NAMALWA (cell line): ENCODE data around the gene WRNIP1.

Experiments used
- DNase-seq: peaks from one replicate; pipeline ENCODE4 v3.0.0-alpha.2; 2015; ENCODE audit warnings: low spot score

WRNIP1 gene

DNA sequence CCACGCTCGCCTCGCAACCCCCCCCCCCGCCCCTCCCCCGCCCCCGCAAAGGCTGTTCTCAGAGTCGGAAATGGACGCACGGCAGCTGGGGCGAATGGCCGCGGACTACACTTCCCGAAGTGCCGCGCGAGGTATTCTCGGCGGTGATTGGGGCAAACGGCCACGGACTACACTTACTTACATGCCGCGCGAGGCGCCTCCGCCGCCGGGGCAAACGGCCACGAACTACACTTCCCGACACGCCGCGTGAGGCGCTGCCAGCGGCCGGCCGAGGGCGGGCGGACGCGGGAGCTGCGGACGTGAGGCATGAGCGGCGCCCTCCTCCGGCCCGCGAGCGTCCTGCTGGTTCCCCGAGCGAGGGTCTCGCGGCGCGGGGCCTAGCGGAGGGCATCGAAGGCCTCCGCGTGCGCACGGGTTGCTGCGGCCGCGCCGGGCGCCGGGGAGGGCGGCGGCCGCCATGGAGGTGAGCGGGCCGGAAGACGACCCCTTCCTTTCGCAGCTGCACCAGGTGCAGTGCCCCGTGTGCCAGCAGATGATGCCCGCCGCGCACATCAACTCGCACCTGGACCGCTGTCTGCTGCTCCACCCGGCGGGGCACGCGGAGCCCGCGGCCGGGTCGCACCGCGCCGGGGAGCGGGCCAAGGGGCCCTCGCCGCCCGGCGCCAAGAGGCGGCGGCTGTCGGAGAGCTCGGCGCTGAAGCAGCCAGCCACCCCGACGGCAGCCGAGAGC, at the start of gene WRNIP1:
Gene WRNIP1, plus strand, starts transcription at position 228 of the 730 bp plus-strand sequence. Its CDS starts 230 bp downstream, at position 458.
- DNase-seq: peak; percentile 97

DNA sequence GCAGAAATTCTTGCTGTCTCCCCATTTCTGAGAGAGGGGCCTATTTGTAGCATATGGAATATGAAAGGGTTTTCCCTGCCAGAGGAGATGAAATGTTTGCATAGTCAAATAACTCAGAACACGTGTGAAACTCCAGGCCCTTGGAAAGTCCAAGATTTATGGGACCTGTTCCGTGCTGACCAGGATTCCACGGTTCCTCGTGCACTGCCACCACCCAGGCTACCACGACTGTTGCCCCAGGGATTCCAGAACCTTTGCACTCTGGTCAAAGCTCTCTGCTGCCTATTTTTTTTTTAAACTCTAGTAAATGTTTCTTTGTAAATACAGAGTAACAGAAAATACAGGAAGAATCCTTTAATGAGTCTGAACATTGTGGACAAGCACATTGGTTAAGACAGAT, 49.5 kb upstream of the WRNIP1 start:
- DNase-seq: no peak

DNA sequence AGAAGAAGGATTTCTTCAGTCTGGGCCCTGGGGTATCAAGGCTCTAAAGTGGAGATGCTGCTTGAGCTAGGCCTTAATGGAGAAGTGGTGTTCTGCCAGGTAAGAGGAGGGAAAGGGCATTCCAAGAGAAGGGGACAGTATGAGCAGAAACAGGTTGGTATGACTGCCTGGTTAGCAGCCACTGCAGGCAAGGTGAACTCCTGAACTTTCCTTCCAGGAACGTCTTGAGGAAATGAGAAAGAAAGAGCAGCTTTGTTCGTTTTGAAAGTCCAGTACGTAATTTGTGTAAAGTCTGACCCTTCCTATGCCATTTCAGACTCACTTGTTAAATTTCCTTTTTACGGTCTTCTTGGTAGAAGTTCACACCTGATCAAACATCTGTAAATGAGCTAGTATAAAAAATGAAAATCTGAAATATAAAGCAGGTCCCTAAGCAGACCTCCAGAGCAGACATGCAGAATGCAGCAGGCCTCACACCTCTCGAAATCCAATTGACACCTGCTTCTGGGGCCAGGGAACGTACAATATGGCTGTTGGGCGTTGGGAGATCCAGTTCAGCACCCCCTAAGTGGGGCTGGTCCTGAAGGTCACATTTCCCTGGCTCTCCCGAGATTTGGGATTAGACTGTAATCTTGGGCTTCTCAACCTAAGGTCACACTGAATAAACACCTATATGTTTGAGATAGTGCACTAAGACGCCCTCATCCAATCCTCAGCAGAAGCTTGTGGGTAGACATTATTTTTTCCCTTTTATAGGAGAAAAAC, 48.1 kb upstream of the WRNIP1 start:
- no peak for DNase-seq

DNA sequence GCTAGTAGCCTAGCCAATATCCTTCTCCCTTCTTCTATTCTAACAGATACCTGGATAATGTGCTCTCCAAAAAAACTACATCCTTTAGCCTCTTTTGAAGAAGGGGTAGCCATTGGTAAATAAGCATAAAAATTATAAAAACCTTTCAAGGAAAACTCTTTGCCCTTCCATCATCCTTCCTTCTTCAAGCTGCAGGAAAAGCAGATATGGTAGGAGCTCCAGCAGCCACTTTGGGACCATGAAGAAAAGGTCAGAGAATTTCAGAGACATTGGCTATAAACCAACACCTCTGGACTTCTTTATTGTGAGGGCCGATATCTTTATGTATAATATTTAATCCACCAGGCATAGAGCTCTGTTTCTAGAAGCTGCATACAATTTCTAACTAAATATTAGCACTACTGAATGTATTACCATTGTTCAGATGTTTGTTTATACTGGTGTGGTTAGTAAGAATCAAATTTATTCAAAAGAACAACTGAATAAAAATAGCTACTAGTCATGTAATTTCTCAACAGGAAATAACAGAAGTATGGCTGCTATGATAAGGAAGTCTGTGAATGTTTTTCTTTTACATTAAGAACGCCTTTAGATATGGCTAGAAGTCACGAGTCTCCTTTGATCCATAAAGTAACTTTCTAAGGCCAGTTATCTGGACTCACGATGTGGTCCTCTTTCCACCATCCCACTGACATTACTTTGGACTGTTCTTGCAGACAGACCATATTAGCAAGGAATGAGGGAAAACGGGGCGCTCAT, 46.7 kb upstream of the WRNIP1 start:
- DNase-seq: no peak

GRCh38 chr6:2719093-2719455, 46.1 kb upstream of the WRNIP1 start:
- no peak for DNase-seq

DNA sequence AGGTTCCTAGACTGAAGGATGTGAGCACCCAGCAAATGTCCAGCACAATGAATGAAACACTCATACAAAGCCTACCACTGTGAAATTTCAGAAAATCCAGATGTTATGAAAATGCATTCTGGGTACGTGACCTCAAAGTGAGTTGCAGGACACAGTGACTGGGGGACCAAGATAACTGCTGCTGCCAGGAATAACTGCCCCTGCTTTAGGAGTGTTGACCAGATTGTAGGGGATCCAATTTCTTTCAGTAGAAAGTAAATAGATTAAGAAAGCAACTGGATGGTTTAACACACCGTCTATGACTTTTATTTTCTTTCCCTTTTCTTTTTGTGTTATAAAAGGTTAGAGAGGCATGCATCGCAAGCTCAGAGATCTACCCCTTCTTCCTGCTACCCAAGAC, 44.0 kb upstream of the WRNIP1 start:
- no peak for DNase-seq

- no peak for DNase-seq
Observed at GRCh38 chr6:2725364-2725988, 39.7 kb upstream of the WRNIP1 start.

GRCh38 chr6:2725999-2726567, 39.1 kb upstream of the WRNIP1 start:
- peak; percentile 17 for DNase-seq

DNA sequence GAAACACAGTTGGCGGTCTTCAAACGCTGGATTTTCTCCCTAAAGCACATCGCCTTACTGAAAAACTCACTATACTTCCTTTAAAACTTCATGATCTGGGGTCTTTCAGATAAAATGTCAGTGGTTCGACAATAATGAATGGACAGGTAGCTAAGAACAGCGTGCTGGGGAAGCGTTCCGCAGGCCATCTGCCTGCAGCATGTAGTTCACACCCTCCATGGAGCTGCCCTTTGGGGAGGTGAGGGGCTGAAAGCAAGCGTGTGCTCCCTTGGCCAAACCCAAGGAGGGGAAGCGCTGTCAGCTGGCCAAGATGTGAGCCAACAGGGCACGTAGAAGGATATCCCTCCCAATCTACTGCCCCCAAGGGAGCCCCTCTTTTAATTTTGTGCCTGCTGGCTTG, 35.3 kb upstream of the WRNIP1 start:
- no peak for DNase-seq

DNA sequence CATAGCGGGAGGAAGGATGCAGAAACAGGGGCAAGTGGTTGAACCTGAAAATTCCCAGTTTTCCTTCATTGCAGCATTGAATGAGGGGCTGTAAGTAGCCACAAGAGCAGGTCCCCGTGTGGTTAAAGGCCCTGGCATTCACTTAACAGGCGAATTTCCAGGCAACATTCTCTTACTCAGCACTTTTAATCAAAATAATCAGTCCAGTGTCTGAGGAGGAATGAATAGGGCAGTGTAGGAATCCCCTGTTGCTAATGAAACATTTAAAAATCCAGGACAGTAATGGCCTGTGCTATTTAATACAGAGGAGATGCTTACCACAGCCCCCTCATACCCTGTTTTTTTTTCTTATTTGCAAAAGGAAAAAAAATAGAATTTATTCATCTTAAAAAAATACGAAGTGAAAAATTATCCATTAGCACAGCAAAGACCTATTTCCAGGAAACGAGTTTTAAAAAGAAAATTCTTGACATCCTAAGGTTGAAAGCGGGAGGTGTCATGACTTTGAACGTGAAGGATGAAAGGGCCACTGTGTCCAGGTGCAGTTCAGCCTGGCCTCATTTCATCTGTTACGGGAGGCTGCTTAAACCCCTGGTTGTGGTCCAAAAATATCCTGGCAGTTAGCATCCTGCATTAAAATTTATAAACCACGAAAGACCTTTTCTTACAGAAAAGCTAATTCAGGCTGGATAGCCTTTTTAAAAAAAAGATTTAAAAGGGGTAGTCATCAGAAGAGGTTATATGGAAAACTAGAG, 34.7 kb upstream of the WRNIP1 start:
- no peak for DNase-seq

DNA sequence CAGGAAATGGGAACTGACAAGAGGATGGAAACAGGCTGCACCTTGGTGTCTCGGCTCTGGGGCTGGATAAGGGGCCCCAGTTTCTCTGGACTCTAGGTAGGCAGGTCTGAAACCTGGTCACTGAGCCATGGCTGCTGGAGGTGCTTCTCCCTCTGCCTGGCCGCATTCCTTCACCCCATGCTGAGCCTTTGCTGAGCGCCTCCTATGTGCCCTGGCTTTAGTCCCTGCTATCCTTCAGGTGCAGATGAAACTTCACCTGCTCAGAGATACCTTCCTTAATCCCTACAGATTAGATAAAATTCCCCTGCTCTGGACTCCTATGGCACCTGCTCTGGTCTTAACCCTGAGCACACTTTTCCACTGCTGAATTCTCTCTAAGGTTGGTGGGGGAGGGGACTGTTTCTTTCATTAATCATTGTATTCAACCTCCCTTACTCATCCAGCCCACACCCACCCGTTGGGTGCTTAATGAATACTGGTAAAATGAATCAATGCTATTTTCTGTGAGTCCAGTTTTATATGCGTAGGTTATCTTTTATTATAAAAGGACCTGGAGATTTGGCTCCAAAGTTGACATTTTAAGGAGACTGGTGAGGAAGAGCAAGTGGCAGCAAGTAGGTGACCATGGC, 33.8 kb upstream of the WRNIP1 start:
- DNase-seq: no peak

- no peak for DNase-seq
Observed at GRCh38 chr6:2732503-2733089, 32.6 kb upstream of the WRNIP1 start.

- peak; percentile 97 for DNase-seq
Observed at GRCh38 chr6:2733324-2733723, 31.9 kb upstream of the WRNIP1 start.

- no peak for DNase-seq
Observed at GRCh38 chr6:2733736-2734480, 31.3 kb upstream of the WRNIP1 start.

DNA sequence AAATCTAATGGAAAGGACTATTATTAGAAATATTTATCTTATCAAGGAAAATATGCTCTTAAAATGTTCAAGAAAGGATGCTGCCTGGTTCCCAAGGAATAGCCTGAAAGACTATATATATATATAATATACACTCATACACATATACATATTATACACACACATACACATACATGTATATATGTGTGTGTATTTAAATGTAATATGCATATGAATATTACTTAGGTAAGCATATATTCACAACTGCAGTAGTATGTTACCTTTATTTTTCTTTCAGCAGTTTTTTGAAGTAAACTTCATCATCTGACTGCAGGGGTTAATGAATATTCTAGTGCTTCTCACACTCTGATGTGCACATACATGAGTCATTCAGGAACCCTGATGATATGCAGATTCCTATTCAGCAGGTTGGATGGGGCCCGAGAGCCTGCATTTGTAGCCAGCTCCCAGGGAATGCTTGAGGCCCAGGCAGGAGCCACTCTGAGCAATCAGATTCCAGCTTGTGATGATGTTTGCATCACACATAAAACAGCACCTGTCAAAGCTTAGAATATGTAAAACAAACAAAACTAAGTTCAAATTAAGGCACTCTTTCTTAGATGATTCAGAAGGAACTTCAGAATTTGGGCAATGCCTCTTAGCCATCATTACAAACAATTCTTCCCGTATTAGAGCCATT, 30.6 kb upstream of the WRNIP1 start:
- no peak for DNase-seq

GRCh38 chr6:2737885-2738284, 27.3 kb upstream of the WRNIP1 start:
- no peak for DNase-seq

GRCh38 chr6:2738373-2738979, 26.7 kb upstream of the WRNIP1 start:
- peak; percentile 71 for DNase-seq

DNA sequence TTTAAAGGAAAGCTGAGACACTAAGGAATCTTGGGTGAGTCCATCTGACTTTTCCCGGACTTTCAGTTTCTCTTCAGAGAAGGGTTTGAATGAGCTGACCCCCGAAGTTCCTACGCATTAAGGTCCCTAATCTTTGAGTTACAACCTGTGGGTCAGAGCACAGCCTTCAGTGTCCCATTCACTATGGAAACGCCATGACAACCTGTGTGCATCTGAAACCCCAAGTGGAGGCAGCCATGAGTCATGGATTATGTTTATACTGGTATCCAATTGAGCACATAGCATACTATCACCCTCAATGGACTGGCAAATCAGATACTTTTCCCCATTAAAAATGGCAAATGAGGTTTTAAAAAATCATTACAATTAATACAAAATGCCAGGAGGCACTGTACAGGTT, 25.9 kb upstream of the WRNIP1 start:
- DNase-seq: no peak

DNA sequence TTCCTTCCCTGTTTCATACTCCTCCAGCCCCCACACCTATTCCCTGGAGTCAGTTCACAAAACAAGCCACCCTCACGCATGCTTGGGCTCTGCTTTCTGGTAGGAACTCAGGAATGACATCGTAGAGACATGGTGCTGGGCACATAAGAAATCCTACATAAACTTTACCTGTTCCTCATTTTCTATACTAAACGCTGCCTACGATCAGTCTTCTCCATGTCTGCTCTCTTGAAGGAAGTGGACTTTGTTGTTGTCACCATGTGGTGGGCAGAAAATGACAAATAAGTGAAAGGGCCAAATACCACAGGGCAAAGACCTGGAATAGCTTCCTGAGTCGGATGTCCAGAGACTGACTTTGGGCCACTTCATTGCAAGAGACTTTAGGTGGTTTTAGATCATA, 24.6 kb upstream of the WRNIP1 start:
- no peak for DNase-seq
